GM23338 (cell line): Measurements from ENCODE around the gene SLC6A12. TPM values are rescaled to one million over a fixed set of nuclear protein-coding genes. Genes with fewer than 3 reads are reported as not detected.

ENCODE experiments used
- CREB1 ChIP-seq: fragments of 250-450 bp; sonication (Bioruptor Pico); IDR thresholded peaks from 2 replicates; pipeline ENCODE4 v1.5.0; 2020; ENCODE audit warnings: low read depth, mild to moderate bottlenecking, moderate library complexity
- ETS1 ChIP-seq: IDR thresholded peaks from 2 replicates; pipeline ENCODE4 v1.6.1; 2016; ENCODE audit warnings: antibody characterized with exemption
- EZH2 ChIP-seq: fragments of 200-600 bp; sonication (generic); IDR thresholded peaks from one replicate; pipeline ENCODE4 v1.8.0; 2017; ENCODE audit warnings: antibody characterized with exemption, mild to moderate bottlenecking, low read depth; ENCODE audit not compliant: unreplicated experiment
- EZH2phosphoT487 ChIP-seq: fragments of 200-600 bp; sonication (generic); IDR thresholded peaks from one replicate; pipeline ENCODE4 v1.8.1; 2018; ENCODE audit warnings: antibody characterized with exemption; ENCODE audit not compliant: unreplicated experiment
- JUNB ChIP-seq: IDR thresholded peaks from one replicate; pipeline ENCODE4 v1.6.1; 2016; ENCODE audit warnings: antibody characterized with exemption; ENCODE audit not compliant: unreplicated experiment
- NANOG ChIP-seq: IDR thresholded peaks from 2 replicates; pipeline ENCODE4 v1.6.1; 2016; ENCODE audit warnings: antibody characterized with exemption, borderline replicate concordance
- POLR2AphosphoS5 ChIP-seq: IDR thresholded peaks from 2 replicates; pipeline ENCODE4 v1.6.1; 2016; ENCODE audit warnings: antibody characterized with exemption, low read depth
- ZNF114 ChIP-seq: fragments of 250-450 bp; sonication (Bioruptor Pico); IDR thresholded peaks from 2 replicates; pipeline ENCODE4 v1.5.0; 2020; ENCODE audit warnings: mild to moderate bottlenecking, moderate library complexity
- ZNF462 ChIP-seq: fragments of 250-450 bp; sonication (Bioruptor Pico); IDR thresholded peaks from 2 replicates; pipeline ENCODE4 v1.5.0; 2020; ENCODE audit warnings: mild to moderate bottlenecking, moderate library complexity
- polyA plus RNA-seq: library from polyadenylated mRNA; unstranded; fragments of >200 nt; fragmentation: Nextera tagmentation; extraction: Ambion mirVana; gene quantifications from 2 replicates; pipeline ENCODE4 v1.2.1, GENCODE V29; 2016
- total RNA-seq: library from RNA; depleted of rRNA; stranded (reverse); fragments of >200 nt; shearing (Covaris generic); gene quantifications from 2 replicates; pipeline ENCODE4 v1.2.3, GENCODE V29; 2014

Gene SLC6A12
- total and polyA plus RNA-seq, 2 experiments from 2014 or later: 0.56 TPM; not detected in 1

DNA sequence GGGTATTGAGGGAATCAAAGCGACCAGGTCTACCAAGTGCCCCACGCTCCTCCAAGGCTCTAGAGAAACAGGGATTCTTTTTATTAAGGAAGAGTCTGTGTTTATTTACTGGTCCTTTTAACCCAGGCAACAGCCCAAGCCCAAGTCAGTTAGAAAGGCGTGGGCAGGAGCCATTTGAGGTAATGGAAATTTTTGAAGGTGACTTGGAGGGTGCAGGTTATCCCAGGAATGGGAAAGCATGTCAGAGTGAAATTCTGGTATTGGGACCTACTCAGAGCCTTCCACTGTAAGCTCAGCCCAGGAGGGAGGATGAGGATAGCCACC, 2.9 kb downstream of the SLC6A12 start (continued):
- TF ChIP-seq ZNF462 (CRISPR knock-in tag) (no peak), NANOG (no peak), CREB1 (CRISPR knock-in tag) (no peak), ZNF114 (CRISPR knock-in tag) (no peak), JUNB (no peak), EZH2phosphoT487 (no peak), EZH2 (no peak), POLR2AphosphoS5 (no peak), ETS1 (no peak)
